Smooth muscle cell (in vitro differentiated cells): Measurements from ENCODE around the gene RNF208. TPM values are rescaled to one million over a fixed set of nuclear protein-coding genes. Genes with fewer than 3 reads are reported as not detected.

ENCODE experiments used
- DNase-seq: peaks from one replicate; lab custom pipeline; 2025; ENCODE audit not compliant: unreplicated experiment; lab: John Stamatoyannopoulos, UW
- H2AFZ ChIP-seq: fragments of 200-600 bp; sonication (generic); 2 replicates; pipeline ENCODE4 v1.6.0; 2016; ENCODE audit warnings: antibody characterized with exemption, low read depth, mild to moderate bottlenecking
- H3F3A ChIP-seq: fragments of 200-600 bp; sonication (generic); 2 replicates; pipeline ENCODE4 v1.6.0; 2017; ENCODE audit warnings: antibody characterized with exemption, low read depth
- H3K27ac ChIP-seq: fragments of 200-600 bp; sonication (generic); 2 replicates; pipeline ENCODE4 v1.5.1; 2016; ENCODE audit warnings: low read depth, mild to moderate bottlenecking
- H3K27me3 ChIP-seq: fragments of 200-600 bp; sonication (generic); 2 replicates; pipeline ENCODE4 v1.6.1; 2016; ENCODE audit warnings: low read depth, mild to moderate bottlenecking
- H3K36me3 ChIP-seq: fragments of 200-600 bp; sonication (generic); 2 replicates; pipeline ENCODE4 v1.5.1; 2016; ENCODE audit warnings: low read depth
- H3K4me1 ChIP-seq: fragments of 200-600 bp; sonication (generic); 2 replicates; pipeline ENCODE4 v1.5.1; 2016; ENCODE audit warnings: low read depth
- H3K4me2 ChIP-seq: fragments of 200-600 bp; sonication (generic); 2 replicates; pipeline ENCODE4 v1.6.0; 2016; ENCODE audit warnings: mild to moderate bottlenecking
- H3K4me3 ChIP-seq: fragments of 200-600 bp; sonication (generic); 2 replicates; pipeline ENCODE4 v1.5.1; 2016; ENCODE audit warnings: mild to moderate bottlenecking
- H3K79me2 ChIP-seq: fragments of 200-600 bp; sonication (generic); 2 replicates; pipeline ENCODE4 v1.6.0; 2016; ENCODE audit warnings: low read depth, mild to moderate bottlenecking
- H3K9ac ChIP-seq: fragments of 200-600 bp; sonication (generic); 2 replicates; pipeline ENCODE4 v1.6.0; 2016; ENCODE audit warnings: low read depth
- H3K9me3 ChIP-seq: fragments of 200-600 bp; sonication (generic); replicated peaks from 2 replicates; pipeline ENCODE4 v1.5.1; 2016; ENCODE audit warnings: low read depth
- H4K20me1 ChIP-seq: fragments of 200-600 bp; sonication (generic); 2 replicates; pipeline ENCODE4 v1.6.0; 2016; ENCODE audit warnings: low read depth
- WGBS: methylation state at CpG from one replicate; pipeline ENCODE4 v1.1.7; 2016; ENCODE audit warnings: low lambda C conversion rate; 5-methylcytosine and 5-hydroxymethylcytosine counted together
- polyA plus RNA-seq: library from polyadenylated mRNA; unstranded; fragments of >200 nt; fragmentation: Nextera tagmentation; extraction: Ambion mirVana; gene quantifications from 2 replicates; pipeline ENCODE4 v1.2.1, GENCODE V29; 2016
- total RNA-seq: library from RNA; depleted of rRNA; stranded (reverse); fragments of >200 nt; gene quantifications from 2 replicates; pipeline ENCODE4 v1.2.3, GENCODE V29; 2014
- TF ChIP-seq, protein P1 (sequence below): fragments of 200-600 bp; sonication (generic); IDR thresholded peaks from 2 replicates; pipeline ENCODE4 v1.5.1; 2017; ENCODE audit warnings: borderline replicate concordance, mild to moderate bottlenecking, antibody characterized with exemption; ENCODE audit not compliant: insufficient read depth, poor library complexity, severe bottlenecking

RNF208 gene
- total and polyA plus RNA-seq, 2 experiments from 2014 or later, result 0.36 to 1.4 TPM

GRCh38 chr9:137247916-137248175, 25.8 kb upstream of the RNF208 start:
- H2AFZ ChIP-seq, result no peak overlapping the region
- H4K20me1 ChIP-seq, result peaks cover 15% of the 10 kb centered on the region
- H3K27ac ChIP-seq, result no peak overlapping the region
- H3K4me2 ChIP-seq, result no peak overlapping the region
- WGBS, result 94% methylated on average over 6 of the region's 6 CpGs
- no peaks in the 10 kb centered on the region for H3K9me3 ChIP-seq
- TF ChIP-seq, protein P1, sequence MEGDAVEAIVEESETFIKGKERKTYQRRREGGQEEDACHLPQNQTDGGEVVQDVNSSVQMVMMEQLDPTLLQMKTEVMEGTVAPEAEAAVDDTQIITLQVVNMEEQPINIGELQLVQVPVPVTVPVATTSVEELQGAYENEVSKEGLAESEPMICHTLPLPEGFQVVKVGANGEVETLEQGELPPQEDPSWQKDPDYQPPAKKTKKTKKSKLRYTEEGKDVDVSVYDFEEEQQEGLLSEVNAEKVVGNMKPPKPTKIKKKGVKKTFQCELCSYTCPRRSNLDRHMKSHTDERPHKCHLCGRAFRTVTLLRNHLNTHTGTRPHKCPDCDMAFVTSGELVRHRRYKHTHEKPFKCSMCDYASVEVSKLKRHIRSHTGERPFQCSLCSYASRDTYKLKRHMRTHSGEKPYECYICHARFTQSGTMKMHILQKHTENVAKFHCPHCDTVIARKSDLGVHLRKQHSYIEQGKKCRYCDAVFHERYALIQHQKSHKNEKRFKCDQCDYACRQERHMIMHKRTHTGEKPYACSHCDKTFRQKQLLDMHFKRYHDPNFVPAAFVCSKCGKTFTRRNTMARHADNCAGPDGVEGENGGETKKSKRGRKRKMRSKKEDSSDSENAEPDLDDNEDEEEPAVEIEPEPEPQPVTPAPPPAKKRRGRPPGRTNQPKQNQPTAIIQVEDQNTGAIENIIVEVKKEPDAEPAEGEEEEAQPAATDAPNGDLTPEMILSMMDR, result no peak
- H3K79me2 ChIP-seq, result peaks cover 9% of the 10 kb centered on the region
- H3K4me1 ChIP-seq, result no peaks in the 10 kb centered on the region
- H3K27me3 ChIP-seq, result no peaks in the 10 kb centered on the region
- H3K4me3 ChIP-seq, result no peak overlapping the region
- H3K9ac ChIP-seq, result no peak overlapping the region
- H3F3A ChIP-seq, result peaks cover 8% of the 10 kb centered on the region
- DNase-seq, result no peak
- H3K36me3 ChIP-seq, result no peaks in the 10 kb centered on the region

DNA sequence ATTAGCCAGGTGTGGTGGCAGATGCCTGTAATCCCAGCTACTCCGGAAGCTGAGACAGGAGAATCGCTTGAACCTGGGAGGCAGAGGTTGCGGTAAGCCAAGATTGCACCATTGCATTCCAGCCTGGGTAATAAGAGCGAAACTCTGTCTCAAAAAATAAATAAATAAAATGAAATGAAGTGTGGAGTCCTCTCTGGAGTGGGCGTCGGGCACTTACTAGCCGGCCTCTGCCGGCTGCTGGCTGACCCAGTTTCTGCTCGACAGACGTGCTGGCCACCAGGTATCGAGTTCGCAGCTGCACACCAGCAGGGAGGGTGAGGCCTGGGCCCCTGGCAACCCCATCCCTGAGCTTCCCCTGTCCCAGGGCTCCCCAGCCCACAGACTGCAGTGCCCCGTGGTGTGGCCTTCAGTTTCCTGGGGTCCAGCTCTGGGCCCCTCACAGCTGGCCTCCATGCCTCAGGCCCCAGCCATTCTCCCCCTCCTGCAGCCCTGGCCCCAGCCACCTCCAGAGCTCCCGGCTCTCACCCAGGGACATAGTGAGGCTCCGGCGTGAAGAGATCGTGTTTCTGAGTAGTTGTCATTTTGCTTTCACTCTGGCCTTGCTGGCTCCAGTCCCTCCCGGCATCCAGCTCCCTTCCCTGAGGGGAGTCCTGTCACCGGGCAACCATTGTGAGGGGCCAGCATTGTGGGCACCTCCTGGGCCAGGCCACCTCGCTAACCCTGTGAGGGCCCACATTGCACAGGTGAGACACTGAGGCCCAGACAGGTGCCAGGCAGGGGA, 25.3 kb upstream of the RNF208 start:
- H3K4me1 ChIP-seq, result peaks cover 2% of the 10 kb centered on the region
- TF ChIP-seq, protein P1, result no peak
- no peaks in the 10 kb centered on the region for H3K27me3 ChIP-seq
- H3K9ac ChIP-seq, result no peak overlapping the region
- H3K9me3 ChIP-seq, result no peaks in the 10 kb centered on the region
- H3K4me2 ChIP-seq, result no peak overlapping the region
- peaks cover 20% of the 10 kb centered on the region for H4K20me1 ChIP-seq
- H3K79me2 ChIP-seq, result peaks cover 14% of the 10 kb centered on the region
- no peaks in the 10 kb centered on the region for H3K36me3 ChIP-seq
- DNase-seq, result no peak
- 79% methylated on average over 20 of the region's 20 CpGs for WGBS
- no peak overlapping the region for H3K4me3 ChIP-seq
- no peak overlapping the region for H3K27ac ChIP-seq
- H3F3A ChIP-seq, result peaks cover 13% of the 10 kb centered on the region
- no peak overlapping the region for H2AFZ ChIP-seq

DNA sequence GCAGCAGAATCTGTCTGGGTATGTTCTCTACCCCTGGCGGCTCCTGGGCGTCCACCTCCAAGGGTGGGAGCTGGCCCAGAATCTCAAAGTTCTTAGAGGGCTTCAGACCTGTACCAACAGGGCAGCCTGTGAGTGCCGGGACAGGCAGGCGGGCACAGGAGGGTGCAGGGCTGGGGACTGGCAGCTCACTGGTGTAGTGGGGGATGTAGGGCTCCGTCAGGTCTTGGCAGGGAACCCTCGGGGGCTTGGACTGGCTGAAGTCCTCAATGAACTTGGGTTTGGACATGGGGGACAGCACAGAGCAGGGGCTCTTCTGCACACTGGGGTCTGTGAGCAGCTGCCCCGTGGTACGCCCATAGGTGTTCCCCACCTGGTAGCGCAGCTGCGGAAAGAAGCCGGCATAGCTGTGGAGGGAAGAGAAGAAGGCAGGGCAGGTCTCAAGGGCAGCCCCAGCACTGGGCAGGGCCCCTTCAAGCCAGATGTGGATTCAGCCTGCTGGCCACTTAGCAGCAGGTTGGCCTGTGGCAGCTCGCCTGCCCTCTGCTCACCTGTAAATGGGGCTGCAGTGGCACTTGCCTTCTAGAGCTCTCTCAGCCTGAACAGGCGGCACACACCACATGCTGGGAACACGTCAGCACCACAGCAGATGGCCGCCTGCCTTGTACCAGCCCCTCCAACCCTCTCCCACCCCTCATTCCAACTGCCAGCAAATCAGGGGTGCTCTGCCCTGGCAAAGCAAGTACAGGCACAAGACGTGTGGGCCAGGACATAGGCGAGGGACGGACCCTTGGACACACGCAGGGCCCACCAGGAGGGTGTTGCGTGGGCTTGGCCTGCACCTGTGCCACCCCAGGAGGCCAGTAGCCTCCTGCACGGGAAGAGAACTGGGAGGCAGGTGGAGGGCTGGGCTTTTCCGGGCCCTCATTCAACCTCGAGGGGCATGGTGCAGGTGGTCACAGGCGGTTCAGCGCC, 23.7 kb upstream of the RNF208 start:
- peaks cover 20% of the 10 kb centered on the region for H3F3A ChIP-seq
- peaks cover 22% of the 10 kb centered on the region for H3K79me2 ChIP-seq
- DNase-seq, result no peak
- H3K27me3 ChIP-seq, result no peaks in the 10 kb centered on the region
- H3K27ac ChIP-seq, result no peak overlapping the region
- H3K9me3 ChIP-seq, result no peaks in the 10 kb centered on the region
- H4K20me1 ChIP-seq, result peaks cover 28% of the 10 kb centered on the region
- no peaks in the 10 kb centered on the region for H3K36me3 ChIP-seq
- no peak overlapping the region for H2AFZ ChIP-seq
- H3K4me3 ChIP-seq, result no peak overlapping the region
- WGBS, result 95% methylated on average over 25 of the region's 25 CpGs
- H3K9ac ChIP-seq, result no peak overlapping the region
- TF ChIP-seq, protein P1, result no peak
- peaks cover 5% of the 10 kb centered on the region for H3K4me1 ChIP-seq
- H3K4me2 ChIP-seq, result no peak overlapping the region
